Ovary (tissue), 9 donors: ENCODE data around the gene HIF1AN. TPM values are rescaled to one million over a fixed set of nuclear protein-coding genes. Genes with fewer than 3 reads are reported as not detected.

Source experiments
- DNase-seq, 5 donors: peaks; one replicate each; pipeline ENCODE4 v3.0.0-alpha.2; 2019 to 2020
- H3K27ac ChIP-seq, 2 donors: fragments of 200-600 bp; one replicate each; pipeline versions ENCODE4 v1.5.1 to v1.8.0; 2019 to 2022
- H3K27me3 ChIP-seq: fragments of 200-600 bp; one replicate; pipeline ENCODE4 v1.8.0; 2022
- H3K36me3 ChIP-seq: fragments of 200-600 bp; sonication (generic); one replicate; pipeline ENCODE4 v1.5.1; 2019
- H3K4me1 ChIP-seq: one replicate; pipeline ENCODE4 v1.8.1; 2013; ENCODE audit warnings: mild to moderate bottlenecking, moderate library complexity; ENCODE audit not compliant: insufficient read depth
- H3K4me3 ChIP-seq: fragments of 200-600 bp; sonication (generic); one replicate; pipeline ENCODE4 v1.5.1; 2017
- H3K9me3 ChIP-seq, 2 donors: fragments of 200-600 bp in 1 of 2; sonication (generic) in 1 of 2; one replicate each; pipeline versions ENCODE4 v1.5.1 to v1.8.1; 2013 to 2019; ENCODE audit warnings: mild to moderate bottlenecking in 1 of 2, moderate library complexity in 1 of 2
- CTCF ChIP-seq, 3 donors: fragments of 450-650 bp in 2 of 3; fragments of 200-600 bp in 1 of 3; IDR thresholded peaks; one replicate each; pipeline versions ENCODE4 v1.5.1 to v1.8.0; 2016 to 2022; ENCODE audit warnings: antibody characterized with exemption in 3 of 3, mild to moderate bottlenecking in 1 of 3
- EP300 ChIP-seq: sonication (generic); formaldehyde crosslinking; IDR thresholded peaks from one replicate; pipeline ENCODE4 v1.6.1; 2017; ENCODE audit warnings: antibody characterized with exemption
- POLR2A ChIP-seq: fragments of 450-650 bp; IDR thresholded peaks from one replicate; pipeline ENCODE4 v1.6.1; 2017; ENCODE audit warnings: antibody characterized with exemption, mild to moderate bottlenecking, moderate library complexity
- WGBS, 3 donors: extraction: QIAGEN DNeasy Blood & Tissue Kit in 1 of 3; methylation state at CpG; one replicate each; pipeline versions ENCODE4 v1.1.5 to v1.1.7; 2013 to 2017; 5-methylcytosine and 5-hydroxymethylcytosine counted together
- intact Hi-C, 4 donors: fragments of 100-400 bp; cut with DNase I; formaldehyde crosslinking; loops; one replicate each; pipeline versions ENCODE4 v1.11.0 to v1.15.1; 2022 to 2023
- polyA plus RNA-seq, 2 donors: library from polyadenylated mRNA; stranded (reverse); fragments of 200-250 nt in 1 of 2; fragments of 350-450 nt in 1 of 2; fragmentation: Illumina TruSeq in 1 of 2; extraction: RNeasy Lipid Tissue Mini Kit (QIAGEN cat#74804) in 1 of 2; gene quantifications; one replicate each; pipeline ENCODE4 v1.2.3, GENCODE V29; 2013 to 2014
- total RNA-seq, 7 donors: library from RNA; depleted of rRNA in 2 of 7; stranded (reverse); fragments of >200 nt in 2 of 7; fragmentation: NEBNext Ultra II Directional in 3 of 7; extraction: Animal tissue kit (Norgen Biotek cat#: 25700) in 3 of 7; gene quantifications; one replicate each; pipeline versions ENCODE4 v1.1.0 to v1.2.4, GENCODE V29; 2016 to 2023
- donor health status: DM: no; HTN: no; CAD: no; lungs with moderate emphysema.
- donor health status: DM: no; HTN: no; CAD: no.
- donor health status: Bipolar disorder and iron deficiency.
- donor health status: DM: yes; HTN: yes; CAD: no.
- donor health status: DM: no; HTN: no; CAD: no.
- donor health status: DM: yes; HTN: yes; CAD: no.

Gene HIF1AN
- total and polyA plus RNA-seq, 9 donors: 6.3 to 60.2 (median 40.1) TPM

- no peaks in the 10 kb centered on the region for H3K27me3 ChIP-seq
- H3K4me1 ChIP-seq: peaks cover 8% of the 10 kb centered on the region
- no peak for DNase-seq
- H3K27ac ChIP-seq: no peak overlapping the region
- H3K4me3 ChIP-seq: no peak overlapping the region
- TF ChIP-seq CTCF (IDR thresholded peaks at IDR 0.05): no peak
- no peak for TF ChIP-seq POLR2A
- TF ChIP-seq EP300: no peak
- no peaks in the 10 kb centered on the region for H3K36me3 ChIP-seq
- WGBS, 3 donors: 85 to 88% (median 87%) methylated on average over 9 of the region's 9 CpGs
- intact Hi-C loops: loop anchor here in 1 of 4 donors (10.0 kb wide), 1 partner anchor 218 kb away; no protein-coding TSS in a partner anchor
- no peaks in the 10 kb centered on the region for H3K9me3 ChIP-seq
These were observed 12.8 kb upstream of the HIF1AN start for GRCh38 chr10:100522945-100523344.

GRCh38 chr10:100524206-100524605 is 11.5 kb upstream of the HIF1AN start:
- H3K27me3 ChIP-seq: no peaks in the 10 kb centered on the region
- H3K4me3 ChIP-seq: no peak overlapping the region
- intact Hi-C loops: loop anchor here in 1 of 4 donors (10.0 kb wide), 1 partner anchor 219 kb away; no protein-coding TSS in a partner anchor
- DNase-seq: no peak
- no peaks in the 10 kb centered on the region for H3K9me3 ChIP-seq
- no peaks in the 10 kb centered on the region for H3K36me3 ChIP-seq
- H3K4me1 ChIP-seq: peaks cover 7% of the 10 kb centered on the region
- no peak for TF ChIP-seq POLR2A
- TF ChIP-seq CTCF (IDR thresholded peaks at IDR 0.05): no peak
- TF ChIP-seq EP300: no peak
- H3K27ac ChIP-seq: no peak overlapping the region
- WGBS, 3 donors: 80 to 83% (median 80%) methylated on average over 6 of the region's 6 CpGs

GRCh38 chr10:100524638-100525037 is 11.1 kb upstream of the HIF1AN start:
- no peak overlapping the region for H3K27ac ChIP-seq
- intact Hi-C loops: loop anchor here in 1 of 4 donors (10.0 kb wide), 1 partner anchor 220 kb away; no protein-coding TSS in a partner anchor
- H3K36me3 ChIP-seq: no peaks in the 10 kb centered on the region
- peaks cover 3% of the 10 kb centered on the region for H3K4me1 ChIP-seq
- no peak for DNase-seq
- no peak overlapping the region for H3K4me3 ChIP-seq
- TF ChIP-seq POLR2A (no peak), CTCF (IDR thresholded peaks at IDR 0.05) (no peak), EP300 (no peak)
- no peaks in the 10 kb centered on the region for H3K27me3 ChIP-seq
- 73 to 88% (median 81%) methylated on average over 2 of the region's 2 CpGs for WGBS, 3 donors
- H3K9me3 ChIP-seq: no peaks in the 10 kb centered on the region

GRCh38 chr10:100528123-100528886 is 7.4 kb upstream of the HIF1AN start:
- Histone ChIP-seq H3K4me1 (peaks cover 6% of the 10 kb centered on the region), H3K36me3 (no peaks in the 10 kb centered on the region), H3K4me3 (peak overlapping the region; percentile 75), H3K9me3 (no peaks in the 10 kb centered on the region), H3K27me3 (no peaks in the 10 kb centered on the region), H3K27ac (peak overlapping the region in 1 of 2 donors; percentile 71)
- no peak for DNase-seq
- TF ChIP-seq EP300: no peak
- intact Hi-C loops: loop anchor here in 1 of 4 donors (10.0 kb wide), 1 partner anchor 224 kb away; no protein-coding TSS in a partner anchor
- WGBS, 3 donors: 50 to 57% (median 52%) methylated on average over 7 of the region's 7 CpGs
